OCI-LY3 (cell line): ENCODE data around the gene CRYGC.
"Not testable (repeated sequence)": the region's sequence is repeated elsewhere in the genome, so short reads cannot be mapped to it uniquely, and the experiment has no call there.

Source experiments
- H2AFZ ChIP-seq: fragments of 200-600, 300-600 bp; shearing (Covaris generic); 2 replicates; pipeline ENCODE4 v1.6.0; 2014; ENCODE audit warnings: antibody characterized with exemption, low read depth, low read length
- H3K27ac ChIP-seq: fragments of 200-600, 300-600 bp; sonication (generic); 2 replicates; pipeline ENCODE4 v1.5.1; 2014; ENCODE audit warnings: mild to moderate bottlenecking, low read length, moderate library complexity, mixed read lengths
- H3K27me3 ChIP-seq: fragments of 200-600, 300-600 bp; sonication (generic); 2 replicates; pipeline ENCODE4 v1.6.1; 2014; ENCODE audit warnings: low read depth, low read length, mixed read lengths
- H3K36me3 ChIP-seq: fragments of 200-600, 300-600 bp; sonication (generic); replicated peaks from 2 replicates; pipeline ENCODE3; 2014; ENCODE audit warnings: low read depth, low read length, mixed read lengths
- H3K4me1 ChIP-seq: fragments of 300-600, 200-600 bp; sonication (generic); 2 replicates; pipeline ENCODE4 v1.6.1; 2014; ENCODE audit warnings: low read length, mixed read lengths
- H3K4me2 ChIP-seq: fragments of 200-600, 300-600 bp; sonication (generic); 2 replicates; pipeline ENCODE4 v1.6.1; 2014; ENCODE audit warnings: low read length, mixed read lengths
- H3K4me3 ChIP-seq: fragments of 300-600, 200-600 bp; sonication (generic); 2 replicates; pipeline ENCODE4 v1.5.1; 2014; ENCODE audit warnings: antibody characterized with exemption, mild to moderate bottlenecking, low read length, moderate library complexity
- H3K79me2 ChIP-seq: fragments of 300-600, 200-600 bp; shearing (Covaris generic); 2 replicates; pipeline ENCODE4 v1.6.1; 2014; ENCODE audit warnings: mild to moderate bottlenecking, low read length, mixed read lengths
- H3K9ac ChIP-seq: fragments of 300-600, 200-600 bp; shearing (Covaris generic); 2 replicates; pipeline ENCODE4 v1.6.0; 2014; ENCODE audit warnings: mild to moderate bottlenecking, low read length, moderate library complexity
- H3K9me3 ChIP-seq: fragments of 200-600, 300-600 bp; shearing (Covaris generic); 2 replicates; pipeline ENCODE4 v1.6.1; 2014; ENCODE audit warnings: low read length, mixed read lengths; ENCODE audit not compliant: insufficient read depth
- H4K20me1 ChIP-seq: fragments of 200-600, 300-600 bp; sonication (generic); 2 replicates; pipeline ENCODE4 v1.6.1; 2016; ENCODE audit warnings: low read length, mixed read lengths; ENCODE audit not compliant: insufficient read depth
- EZH2phosphoT487 ChIP-seq: fragments of 200-600 bp; shearing (Covaris generic); IDR thresholded peaks from 2 replicates; pipeline ENCODE4 v1.6.1; 2018; ENCODE audit warnings: antibody characterized with exemption, mixed run types, low read depth
- TF ChIP-seq, protein P1 (sequence below): fragments of 200-600, 300-600 bp; sonication (generic); IDR thresholded peaks from 2 replicates; pipeline ENCODE4 v1.5.1; 2014; ENCODE audit warnings: antibody characterized with exemption, low read length, low read depth

CRYGC gene

GRCh38 chr2:208146006-208146405, 16.4 kb upstream of the CRYGC start, which contains the start of gene CRYGB:
TSS of gene CRYGB (minus strand) at chr2:208146158. CDS start at chr2:208146120, 38 bp downstream.
- no peaks in the 10 kb centered on the region for H3K36me3 ChIP-seq

DNA sequence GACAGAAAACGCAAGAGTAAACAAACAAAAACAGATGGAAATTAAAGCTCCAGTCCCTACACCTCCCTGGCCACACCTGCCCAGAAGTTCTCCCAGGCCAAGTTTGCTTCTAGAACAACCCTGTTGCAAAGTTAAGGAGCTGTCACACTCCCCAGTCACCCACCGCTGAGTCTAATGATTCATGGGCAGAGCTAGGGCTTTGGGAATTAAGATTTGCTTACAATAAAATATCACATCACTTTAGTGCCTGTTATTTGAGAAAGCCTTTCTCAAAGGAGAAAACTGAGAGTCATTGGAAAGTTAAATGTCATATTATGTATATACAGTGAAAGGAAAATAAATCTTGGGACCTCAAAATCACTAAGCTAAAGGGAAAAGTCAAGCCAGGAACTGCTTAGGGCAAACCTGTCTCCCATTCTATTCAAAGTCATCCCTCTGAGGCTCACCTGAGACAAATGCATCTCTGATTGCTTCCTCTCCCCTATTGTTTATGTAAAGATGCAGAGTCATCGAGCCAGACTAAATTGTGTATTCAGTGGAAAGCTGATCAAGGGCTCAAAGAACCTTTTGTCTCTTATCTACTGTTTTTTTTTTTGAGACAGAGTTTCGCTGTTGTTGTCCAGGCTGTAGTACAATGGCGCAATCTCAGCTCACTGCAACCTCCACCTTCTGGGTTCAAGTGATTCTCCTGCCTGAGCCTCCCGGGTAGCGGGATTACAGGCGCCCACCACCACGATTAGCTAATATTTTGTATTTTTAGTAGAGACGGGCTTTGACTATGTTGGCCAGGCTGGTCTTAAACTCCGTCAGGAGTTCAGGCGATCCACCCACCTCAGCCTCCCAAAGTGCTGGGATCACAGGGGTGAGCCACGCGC, 13.5 kb upstream of the CRYGC start:
- H2AFZ ChIP-seq = no peak overlapping the region
- no peaks in the 10 kb centered on the region for H3K9me3 ChIP-seq
- H3K4me3 ChIP-seq = no peak overlapping the region
- H3K36me3 ChIP-seq = no peaks in the 10 kb centered on the region
- H3K79me2 ChIP-seq = no peaks in the 10 kb centered on the region
- TF ChIP-seq, protein P1, sequence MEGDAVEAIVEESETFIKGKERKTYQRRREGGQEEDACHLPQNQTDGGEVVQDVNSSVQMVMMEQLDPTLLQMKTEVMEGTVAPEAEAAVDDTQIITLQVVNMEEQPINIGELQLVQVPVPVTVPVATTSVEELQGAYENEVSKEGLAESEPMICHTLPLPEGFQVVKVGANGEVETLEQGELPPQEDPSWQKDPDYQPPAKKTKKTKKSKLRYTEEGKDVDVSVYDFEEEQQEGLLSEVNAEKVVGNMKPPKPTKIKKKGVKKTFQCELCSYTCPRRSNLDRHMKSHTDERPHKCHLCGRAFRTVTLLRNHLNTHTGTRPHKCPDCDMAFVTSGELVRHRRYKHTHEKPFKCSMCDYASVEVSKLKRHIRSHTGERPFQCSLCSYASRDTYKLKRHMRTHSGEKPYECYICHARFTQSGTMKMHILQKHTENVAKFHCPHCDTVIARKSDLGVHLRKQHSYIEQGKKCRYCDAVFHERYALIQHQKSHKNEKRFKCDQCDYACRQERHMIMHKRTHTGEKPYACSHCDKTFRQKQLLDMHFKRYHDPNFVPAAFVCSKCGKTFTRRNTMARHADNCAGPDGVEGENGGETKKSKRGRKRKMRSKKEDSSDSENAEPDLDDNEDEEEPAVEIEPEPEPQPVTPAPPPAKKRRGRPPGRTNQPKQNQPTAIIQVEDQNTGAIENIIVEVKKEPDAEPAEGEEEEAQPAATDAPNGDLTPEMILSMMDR = no peak
- TF ChIP-seq EZH2phosphoT487 = no peak
- no peak overlapping the region for H3K27ac ChIP-seq
- H3K4me2 ChIP-seq = no peak overlapping the region
- H3K9ac ChIP-seq = no peak overlapping the region
- H3K27me3 ChIP-seq = no peaks in the 10 kb centered on the region
- H3K4me1 ChIP-seq = no peaks in the 10 kb centered on the region
- no peaks in the 10 kb centered on the region for H4K20me1 ChIP-seq

More at GRCh38 chr2:208146006-208146405, 16.4 kb upstream of the CRYGC start, which contains the start of gene CRYGB:
- TF ChIP-seq, protein P1 = no peak
- no peak for TF ChIP-seq EZH2phosphoT487
- no peak within 1 kb of the TSS for H3K4me2 ChIP-seq
- no peak within 1 kb of the TSS for H3K4me3 ChIP-seq
- H2AFZ ChIP-seq = no peak within 1 kb of the TSS
- H3K4me1 ChIP-seq = no peaks in the 10 kb centered on the region
- no peaks in the 10 kb centered on the region for H3K9me3 ChIP-seq
- no peak within 1 kb of the TSS for H3K27ac ChIP-seq
- no peak within 1 kb of the TSS for H3K9ac ChIP-seq
- H3K79me2 ChIP-seq = no peaks in the 10 kb centered on the region
- no peaks in the 10 kb centered on the region for H3K27me3 ChIP-seq
- no peaks in the 10 kb centered on the region for H4K20me1 ChIP-seq

DNA sequence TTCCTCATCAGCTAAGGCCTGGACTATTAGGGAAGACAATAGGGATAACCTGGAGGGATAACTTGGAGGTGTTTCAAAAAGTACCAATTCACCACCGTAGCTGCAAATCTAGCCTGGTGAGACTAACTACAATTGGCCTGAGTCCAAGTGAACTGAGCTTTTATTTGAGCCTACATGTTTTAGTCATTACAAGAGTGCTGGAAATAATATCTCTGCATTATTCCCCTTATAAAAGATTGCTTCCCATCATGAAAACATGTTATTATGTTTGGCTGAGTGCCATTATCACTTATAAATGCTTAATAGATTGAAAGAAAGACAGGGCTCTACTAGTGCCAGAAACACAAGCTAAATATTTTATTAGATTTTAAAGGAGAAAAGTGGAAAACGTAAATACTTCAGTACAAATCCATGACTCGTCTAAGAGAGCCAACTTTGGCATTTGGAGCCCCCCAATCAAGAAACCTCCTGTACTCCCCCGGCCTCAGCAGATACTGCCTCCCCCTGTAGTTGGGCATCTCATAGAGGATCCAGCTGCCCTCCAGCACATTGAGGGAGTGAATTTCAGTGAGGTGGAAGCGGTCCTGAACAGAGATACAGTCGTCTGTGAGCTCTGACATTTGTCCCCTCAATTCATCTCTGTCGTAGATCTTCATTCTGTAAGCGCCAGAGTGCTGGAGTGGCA, 12.8 kb upstream of the CRYGC start:
- Histone ChIP-seq H3K9ac (no peak overlapping the region), H3K4me3 (no peak overlapping the region), H3K27ac (no peak overlapping the region), H3K9me3 (no peaks in the 10 kb centered on the region), H3K79me2 (no peaks in the 10 kb centered on the region), H4K20me1 (no peaks in the 10 kb centered on the region), H2AFZ (no peak overlapping the region), H3K4me2 (no peak overlapping the region), H3K27me3 (no peaks in the 10 kb centered on the region), H3K36me3 (no peaks in the 10 kb centered on the region), H3K4me1 (no peaks in the 10 kb centered on the region)
- TF ChIP-seq, protein P1 = no peak

- Histone ChIP-seq H3K4me3 (no peak overlapping the region), H3K27ac (no peak overlapping the region), H3K79me2 (no peaks in the 10 kb centered on the region), H4K20me1 (no peaks in the 10 kb centered on the region), H3K9ac (no peak overlapping the region), H3K4me2 (no peak overlapping the region), H2AFZ (no peak overlapping the region), H3K27me3 (no peaks in the 10 kb centered on the region), H3K9me3 (no peaks in the 10 kb centered on the region), H3K36me3 (no peaks in the 10 kb centered on the region), H3K4me1 (no peaks in the 10 kb centered on the region)
- TF ChIP-seq EZH2phosphoT487 = no peak
- TF ChIP-seq, protein P1 = no peak
Observed at GRCh38 chr2:208139447-208139846, 9.8 kb upstream of the CRYGC start.

DNA sequence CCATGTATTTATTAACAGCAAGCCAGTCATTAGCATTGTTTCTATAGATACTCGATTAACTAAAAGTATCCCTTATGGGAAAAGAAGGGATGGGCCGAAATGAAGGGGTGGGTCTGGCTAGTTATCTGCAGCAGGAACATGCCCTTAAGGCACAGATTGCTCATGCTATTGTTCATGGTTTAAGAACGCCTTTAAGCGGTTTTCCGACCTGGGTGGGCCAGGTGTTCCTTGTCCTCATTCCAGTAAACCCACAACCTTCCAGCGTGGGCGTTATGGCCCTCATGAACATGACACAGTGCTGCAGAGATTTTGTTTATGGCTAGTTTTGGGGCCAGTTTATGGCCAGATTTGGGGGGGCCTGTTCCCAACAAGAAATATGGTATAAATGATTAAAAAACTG, 8.7 kb upstream of the CRYGC start:
- H3K9ac ChIP-seq, H3K27me3 ChIP-seq, H3K9me3 ChIP-seq, H2AFZ ChIP-seq, H3K27ac ChIP-seq, H4K20me1 ChIP-seq, H3K4me2 ChIP-seq, H3K36me3 ChIP-seq, H3K4me1 ChIP-seq, H3K79me2 ChIP-seq, H3K4me3 ChIP-seq: not testable (repeated sequence)
